Stimulated activated naive CD8-positive, alpha-beta T cell treated with anti-CD3 and anti-CD28 coated beads, Interleukin-15, amount 100 ng/mL, for 72 hours (primary cell): ENCODE data around the gene TNIK.

ENCODE experiments used
- ATAC-seq: fragments of 150-1000 bp; cut with Tn5 transposase; 2 replicates; pipeline ENCODE4 v1.10.0; 2021; ENCODE audit warnings: mild to moderate bottlenecking, moderate library complexity
- DNase-seq, 2 donors: peaks; one replicate each; pipeline ENCODE4 v3.0.0; 2021 to 2022
- H3K27ac Mint-ChIP-seq, 2 donors: one replicate each; pipeline ENCODE4 v1.8.0; 2022; ENCODE audit warnings: mild to moderate bottlenecking in 2 of 2, mixed read lengths in 2 of 2, moderate library complexity in 2 of 2
- H3K27me3 Mint-ChIP-seq: one replicate; pipeline ENCODE4 v1.8.0; 2022; ENCODE audit warnings: mixed read lengths
- H3K4me1 Mint-ChIP-seq: one replicate; pipeline ENCODE4 v1.8.0; 2022; ENCODE audit warnings: mild to moderate bottlenecking, mixed read lengths
- H3K4me3 Mint-ChIP-seq, 2 donors: one replicate each; pipeline ENCODE4 v1.8.0; 2022; ENCODE audit warnings: mild to moderate bottlenecking in 2 of 2, mixed read lengths in 2 of 2, moderate library complexity in 1 of 2
- H3K9me3 Mint-ChIP-seq, 2 donors: one replicate each; pipeline ENCODE4 v1.8.0; 2022; ENCODE audit warnings: mixed read lengths in 2 of 2

TNIK gene

GRCh38 chr3:171044835-171045793 is 415.1 kb downstream of the TNIK start:
- Mint-ChIP-seq H3K4me3 (no peak overlapping the region), H3K9me3 (no peaks in the 10 kb centered on the region), H3K27me3 (peaks cover 33% of the 10 kb centered on the region), H3K4me1 (no peaks in the 10 kb centered on the region), H3K27ac (no peak overlapping the region)
- DNase-seq (no peak), ATAC-seq (no peak)

- Mint-ChIP-seq H3K9me3 (no peaks in the 10 kb centered on the region), H3K4me1 (no peaks in the 10 kb centered on the region), H3K27ac (no peak overlapping the region), H3K27me3 (peaks cover 35% of the 10 kb centered on the region), H3K4me3 (no peak overlapping the region)
- ATAC-seq (no peak), DNase-seq (no peak)
Measured at GRCh38 chr3:171044384-171044783, 415.8 kb downstream of the TNIK start.

DNA sequence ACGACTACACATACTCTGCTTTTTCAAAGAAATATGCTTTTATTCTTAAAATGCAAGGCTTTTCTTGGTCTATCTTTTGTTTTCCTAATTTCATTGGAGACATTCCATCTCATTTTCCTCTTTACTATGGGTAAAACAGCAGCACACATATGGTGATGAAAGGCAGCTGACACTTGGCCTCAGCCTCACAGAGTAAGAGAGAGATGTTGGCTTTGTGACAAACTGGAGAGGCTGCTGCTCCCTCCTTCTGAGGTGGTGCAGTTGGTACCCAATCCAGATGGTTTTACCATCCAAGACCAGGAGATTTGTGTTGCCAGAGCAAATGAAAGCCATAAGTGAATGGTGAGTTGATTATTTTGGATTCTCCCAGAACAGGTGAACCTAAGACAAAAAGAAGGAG is 420.5 kb downstream of the TNIK start:
- Mint-ChIP-seq H3K27ac (peak overlapping the region in 1 of 2 donors; percentile 3), H3K9me3 (no peaks in the 10 kb centered on the region), H3K27me3 (peaks cover 45% of the 10 kb centered on the region), H3K4me3 (no peak overlapping the region), H3K4me1 (no peaks in the 10 kb centered on the region)
- DNase-seq (no peak), ATAC-seq (no peak)

DNA sequence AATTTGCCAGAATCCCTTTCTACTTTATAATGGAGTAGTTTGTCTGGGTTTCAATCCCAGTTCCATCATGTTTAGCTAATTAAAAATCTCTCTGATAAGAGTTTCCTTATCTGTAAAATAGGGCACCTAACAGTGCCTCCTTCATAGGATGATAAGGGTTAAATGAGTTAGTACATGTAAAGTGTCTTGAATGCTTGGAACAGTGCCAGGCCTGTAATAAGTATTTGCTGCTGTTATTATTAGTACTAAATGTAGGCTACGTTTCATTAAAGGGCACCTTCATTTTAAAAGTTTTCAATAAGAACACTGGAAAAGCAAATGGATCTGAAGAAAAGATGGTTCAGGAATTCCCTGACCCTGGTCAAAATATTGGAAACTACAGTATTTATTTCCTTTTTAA is 421.9 kb downstream of the TNIK start:
- no peaks in the 10 kb centered on the region for H3K9me3 Mint-ChIP-seq
- no peak for DNase-seq
- H3K4me3 Mint-ChIP-seq, result no peak overlapping the region
- no peaks in the 10 kb centered on the region for H3K4me1 Mint-ChIP-seq
- no peak overlapping the region for H3K27ac Mint-ChIP-seq
- peaks cover 45% of the 10 kb centered on the region for H3K27me3 Mint-ChIP-seq
- no peak for ATAC-seq

DNA sequence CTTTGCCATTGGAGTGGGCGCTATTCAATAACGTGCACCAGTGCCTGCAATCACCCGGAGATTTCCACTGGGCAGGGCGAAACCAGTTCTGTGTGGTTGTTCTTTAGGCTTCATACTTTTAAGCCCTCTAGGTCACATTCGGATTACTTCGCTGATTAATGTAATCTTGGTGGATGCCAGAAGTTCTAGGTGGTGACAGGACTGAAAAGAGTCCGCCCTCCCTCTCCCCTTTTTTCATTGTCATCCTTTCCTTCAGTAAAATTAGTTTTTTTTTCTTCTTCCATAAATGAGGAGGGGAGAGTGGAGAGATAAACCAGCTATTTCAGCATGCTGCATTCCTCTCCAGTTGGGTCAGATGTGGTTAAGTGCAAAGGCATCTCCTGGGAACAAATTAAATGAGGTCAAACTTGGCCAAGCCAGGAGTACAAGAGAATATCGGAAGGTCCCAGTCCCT is 431.4 kb downstream of the TNIK start:
- peak; percentile 16 for ATAC-seq
- no peak overlapping the region for H3K27ac Mint-ChIP-seq
- no peak overlapping the region for H3K4me3 Mint-ChIP-seq
- no peaks in the 10 kb centered on the region for H3K4me1 Mint-ChIP-seq
- H3K9me3 Mint-ChIP-seq, result no peaks in the 10 kb centered on the region
- H3K27me3 Mint-ChIP-seq, result peaks cover 27% of the 10 kb centered on the region
- DNase-seq, result no peak

DNA sequence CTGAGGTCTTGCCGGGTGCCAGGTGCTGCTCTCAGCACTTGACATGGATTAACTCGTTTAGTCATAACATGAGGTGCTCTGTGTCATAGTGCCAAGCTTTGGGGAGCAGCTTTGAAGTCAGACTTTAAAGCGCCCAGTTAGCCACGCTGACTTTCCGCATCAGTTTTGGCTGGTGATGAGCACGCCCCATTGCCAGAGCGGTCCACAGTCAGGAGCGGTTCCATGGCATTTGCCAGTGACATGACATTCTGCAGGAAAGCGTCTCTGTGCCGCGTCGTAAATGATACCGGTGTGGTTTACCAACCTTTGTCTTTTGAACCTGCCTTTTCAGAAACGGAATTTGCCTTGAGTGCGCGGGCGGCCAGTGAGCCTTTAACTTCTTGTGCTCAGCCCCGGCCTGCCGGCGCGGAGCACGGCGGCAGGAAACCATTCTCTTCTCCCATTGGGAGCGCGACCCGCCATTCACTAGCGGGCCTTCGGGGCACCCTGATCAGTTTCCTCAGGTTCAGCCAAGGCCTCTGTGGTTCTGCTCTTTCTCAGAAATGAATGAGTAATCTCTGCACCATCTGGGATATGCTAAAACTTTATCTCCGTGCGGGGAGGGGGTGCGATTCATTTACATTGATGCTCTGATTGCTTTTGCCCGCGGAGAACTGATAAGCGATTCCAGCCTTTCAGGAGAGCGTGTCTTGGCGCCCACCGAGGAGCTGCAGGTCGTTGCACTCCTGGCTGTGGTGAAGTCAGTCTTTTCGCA is 432.0 kb downstream of the TNIK start:
- DNase-seq (peak; percentile 65 to 74), ATAC-seq (peak; percentile 93)
- Mint-ChIP-seq H3K9me3 (no peaks in the 10 kb centered on the region), H3K4me3 (no peak overlapping the region), H3K27me3 (peaks cover 28% of the 10 kb centered on the region), H3K4me1 (no peaks in the 10 kb centered on the region), H3K27ac (peak overlapping the region in 1 of 2 donors; percentile 29)

DNA sequence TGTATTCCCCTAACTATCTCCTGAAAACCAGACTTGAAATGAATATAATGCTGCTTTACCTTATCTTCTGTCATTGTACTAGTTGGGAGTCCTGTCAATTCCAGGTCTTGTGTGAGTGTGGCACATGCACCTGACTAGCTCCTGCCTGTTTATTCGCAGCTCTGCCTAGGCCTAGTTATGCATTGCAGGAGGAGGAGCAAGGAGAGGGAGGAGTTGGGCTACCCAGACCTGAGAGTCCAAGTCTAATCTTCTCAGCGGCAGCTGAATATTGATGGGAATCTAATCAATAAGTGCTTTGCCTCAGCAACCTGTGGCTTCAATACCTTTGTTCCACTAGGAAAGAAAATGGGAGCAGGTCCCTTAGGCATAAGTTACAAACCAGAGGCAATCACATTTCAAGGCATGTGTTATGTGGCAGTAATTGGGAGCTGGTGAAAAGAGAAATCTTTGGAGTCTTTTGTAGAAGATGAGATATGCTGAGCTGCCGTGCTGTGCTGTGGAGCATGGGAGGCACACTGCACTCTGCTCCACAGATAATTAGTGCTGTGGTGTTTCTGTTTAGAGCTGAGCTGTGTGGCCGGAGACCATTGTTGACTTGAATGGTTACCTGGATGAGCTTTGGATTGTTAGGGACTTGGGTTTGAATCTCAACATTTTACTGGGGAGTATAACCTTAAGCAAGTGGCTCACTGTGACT is 433.5 kb downstream of the TNIK start, which contains the start of gene SLC2A2:
Gene SLC2A2 (minus strand): TSS at position 124 of the 697 bp plus-strand sequence. CDS start 50 bp downstream, at position 74.
- ATAC-seq, result no peak
- DNase-seq, result no peak
- no peaks in the 10 kb centered on the region for H3K9me3 Mint-ChIP-seq
- H3K27ac Mint-ChIP-seq, result no peak within 1 kb of the TSS
- H3K4me3 Mint-ChIP-seq, result no peak within 1 kb of the TSS
- no peaks in the 10 kb centered on the region for H3K4me1 Mint-ChIP-seq
- H3K27me3 Mint-ChIP-seq, result peaks cover 43% of the 10 kb centered on the region

DNA sequence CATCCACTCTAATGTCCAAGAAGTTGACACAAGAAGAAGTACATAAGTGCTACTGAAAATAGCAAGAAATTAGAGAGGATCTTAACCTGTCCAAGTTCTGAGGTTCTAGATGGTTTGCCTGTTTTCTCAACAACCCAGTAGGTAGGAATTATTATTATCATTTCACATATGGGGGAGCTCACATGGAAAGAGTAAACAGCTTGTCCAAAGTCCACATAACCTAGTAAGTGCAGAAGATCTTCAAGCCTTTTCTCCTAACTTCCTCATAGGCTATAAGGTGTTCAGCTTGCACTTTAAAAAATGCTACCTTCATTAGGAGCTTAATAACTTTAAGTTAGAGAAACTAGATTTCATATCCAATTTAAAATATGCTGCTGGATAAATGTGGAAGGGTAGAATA is 436.6 kb downstream of the TNIK start:
- Mint-ChIP-seq H3K27ac (no peak overlapping the region), H3K4me1 (no peaks in the 10 kb centered on the region), H3K27me3 (peaks cover 46% of the 10 kb centered on the region), H3K9me3 (no peaks in the 10 kb centered on the region), H3K4me3 (no peak overlapping the region)
- no peak for DNase-seq
- no peak for ATAC-seq

DNA sequence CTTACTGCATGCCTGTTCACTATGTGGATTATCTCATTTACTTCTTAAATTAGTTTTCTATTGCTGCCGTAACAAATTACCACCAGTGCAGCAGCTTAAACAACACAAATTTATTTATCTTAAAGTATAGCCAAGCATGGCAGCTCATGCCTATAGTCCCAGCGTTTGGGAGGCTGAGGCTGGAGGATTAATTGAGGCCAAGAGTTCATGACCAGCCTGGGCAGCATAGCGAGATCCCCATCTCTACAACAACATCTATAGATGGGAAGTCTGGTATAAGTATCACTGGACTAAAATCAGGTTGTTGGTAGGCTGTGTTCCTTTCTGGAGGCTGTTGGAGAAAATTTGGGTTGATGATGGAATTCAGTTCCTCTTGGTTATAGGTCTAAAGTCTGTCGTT is 438.8 kb downstream of the TNIK start:
- Mint-ChIP-seq H3K4me1 (no peaks in the 10 kb centered on the region), H3K9me3 (no peaks in the 10 kb centered on the region), H3K27ac (no peak overlapping the region), H3K4me3 (no peak overlapping the region), H3K27me3 (peaks cover 32% of the 10 kb centered on the region)
- no peak for ATAC-seq
- DNase-seq, result no peak

GRCh38 chr3:171018156-171018935 is 441.9 kb downstream of the TNIK start:
- H3K4me3 Mint-ChIP-seq, result no peak overlapping the region
- H3K27ac Mint-ChIP-seq, result no peak overlapping the region
- H3K27me3 Mint-ChIP-seq, result peaks cover 20% of the 10 kb centered on the region
- no peaks in the 10 kb centered on the region for H3K4me1 Mint-ChIP-seq
- no peaks in the 10 kb centered on the region for H3K9me3 Mint-ChIP-seq
- DNase-seq, result no peak
- ATAC-seq, result no peak

GRCh38 chr3:171013822-171014748 is 446.1 kb downstream of the TNIK start:
- H3K9me3 Mint-ChIP-seq, result no peaks in the 10 kb centered on the region
- H3K4me3 Mint-ChIP-seq, result no peak overlapping the region
- no peak overlapping the region for H3K27ac Mint-ChIP-seq
- H3K4me1 Mint-ChIP-seq, result no peaks in the 10 kb centered on the region
- peaks cover 4% of the 10 kb centered on the region for H3K27me3 Mint-ChIP-seq
- ATAC-seq, result no peak
- DNase-seq, result no peak

- H3K4me3 Mint-ChIP-seq, result no peak overlapping the region
- no peak for ATAC-seq
- no peak for DNase-seq
Measured at GRCh38 chr3:171011873-171012336, 448.3 kb downstream of the TNIK start.

More at GRCh38 chr3:171011873-171012336, 448.3 kb downstream of the TNIK start:
- Mint-ChIP-seq H3K27ac (no peak overlapping the region), H3K27me3 (peaks cover 7% of the 10 kb centered on the region), H3K9me3 (no peaks in the 10 kb centered on the region), H3K4me1 (no peaks in the 10 kb centered on the region)
